Erythroblast (primary cell): ENCODE measurements around the gene PABPC1L.

ENCODE experiments used
- GATA1 ChIP-seq: IDR thresholded peaks from 2 replicates; pipeline ENCODE4 v1.6.1; 2011; ENCODE audit warnings: low read depth, mild to moderate bottlenecking, control low read depth, low read length, moderate library complexity
- POLR2A ChIP-seq: IDR thresholded peaks from 2 replicates; pipeline ENCODE4 v1.6.1; 2011; ENCODE audit warnings: mild to moderate bottlenecking, low read length

DNA sequence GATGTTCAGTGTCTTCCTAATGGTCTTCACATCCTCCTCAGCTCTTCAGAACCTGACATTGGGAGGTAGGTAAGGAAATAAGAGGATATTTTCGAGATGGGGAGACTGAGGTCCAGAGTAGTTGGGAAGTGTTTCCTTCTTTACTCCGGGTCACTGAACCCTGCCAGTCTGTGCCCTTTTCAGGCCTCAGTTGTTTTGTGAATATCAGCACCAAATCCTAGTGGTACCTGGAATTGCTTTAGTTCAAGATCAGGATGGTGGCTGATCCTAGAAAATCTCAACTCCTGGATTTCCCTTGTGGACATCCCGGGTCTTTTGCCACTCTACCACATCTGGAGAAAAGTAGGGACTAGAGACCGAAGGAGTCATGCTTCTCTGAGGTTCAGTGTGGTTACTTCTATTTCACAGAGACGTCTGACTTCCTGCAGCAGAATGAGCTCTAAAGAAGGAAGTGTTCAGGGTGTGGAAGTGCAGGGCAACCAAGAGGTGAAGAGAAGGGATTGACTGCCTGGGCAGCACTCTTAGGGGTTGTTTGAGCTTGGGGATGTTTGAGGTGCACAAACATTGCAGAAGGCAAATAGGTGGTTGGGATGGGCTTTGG lies 57.4 kb downstream of the PABPC1L start:
- TF ChIP-seq POLR2A (no peak), GATA1 (no peak)
